Activated naive CD8-positive, alpha-beta T cell treated with anti-CD3 and anti-CD28 coated beads, Interleukin-2, amount 50 U/mL, for 24 hours (primary cell): ENCODE measurements around the gene CCPG1.

Experiments
- ATAC-seq: fragments of 150-1000 bp; cut with Tn5 transposase; one replicate; pipeline ENCODE4 v1.10.0; 2021
- DNase-seq: peaks from one replicate; pipeline ENCODE4 v3.0.0; 2021
- H3K27ac Mint-ChIP-seq: one replicate; pipeline ENCODE4 v1.8.0; 2021; ENCODE audit warnings: mild to moderate bottlenecking, mixed read lengths
- H3K27me3 Mint-ChIP-seq: one replicate; pipeline ENCODE4 v1.8.0; 2021; ENCODE audit warnings: mixed read lengths
- H3K36me3 Mint-ChIP-seq: one replicate; pipeline ENCODE4 v1.8.0; 2021; ENCODE audit warnings: low read depth, mixed read lengths
- H3K4me1 Mint-ChIP-seq: one replicate; pipeline ENCODE4 v1.8.0; 2021; ENCODE audit warnings: mixed read lengths
- H3K4me3 Mint-ChIP-seq: one replicate; pipeline ENCODE4 v1.8.0; 2021; ENCODE audit warnings: mild to moderate bottlenecking, moderate library complexity, mixed read lengths
- H3K9me3 Mint-ChIP-seq: one replicate; pipeline ENCODE4 v1.8.0; 2021; ENCODE audit warnings: mixed read lengths

CCPG1 gene

GRCh38 chr15:55319537-55320237, 88.5 kb downstream of the CCPG1 start:
- Mint-ChIP-seq H3K4me3 (peak overlapping the region; percentile 96), H3K36me3 (peaks cover 25% of the 10 kb centered on the region), H3K9me3 (no peaks in the 10 kb centered on the region), H3K27me3 (no peaks in the 10 kb centered on the region), H3K27ac (peak overlapping the region; percentile 97), H3K4me1 (peaks cover 64% of the 10 kb centered on the region)
- DNase-seq = no peak
- no peak for ATAC-seq

DNA sequence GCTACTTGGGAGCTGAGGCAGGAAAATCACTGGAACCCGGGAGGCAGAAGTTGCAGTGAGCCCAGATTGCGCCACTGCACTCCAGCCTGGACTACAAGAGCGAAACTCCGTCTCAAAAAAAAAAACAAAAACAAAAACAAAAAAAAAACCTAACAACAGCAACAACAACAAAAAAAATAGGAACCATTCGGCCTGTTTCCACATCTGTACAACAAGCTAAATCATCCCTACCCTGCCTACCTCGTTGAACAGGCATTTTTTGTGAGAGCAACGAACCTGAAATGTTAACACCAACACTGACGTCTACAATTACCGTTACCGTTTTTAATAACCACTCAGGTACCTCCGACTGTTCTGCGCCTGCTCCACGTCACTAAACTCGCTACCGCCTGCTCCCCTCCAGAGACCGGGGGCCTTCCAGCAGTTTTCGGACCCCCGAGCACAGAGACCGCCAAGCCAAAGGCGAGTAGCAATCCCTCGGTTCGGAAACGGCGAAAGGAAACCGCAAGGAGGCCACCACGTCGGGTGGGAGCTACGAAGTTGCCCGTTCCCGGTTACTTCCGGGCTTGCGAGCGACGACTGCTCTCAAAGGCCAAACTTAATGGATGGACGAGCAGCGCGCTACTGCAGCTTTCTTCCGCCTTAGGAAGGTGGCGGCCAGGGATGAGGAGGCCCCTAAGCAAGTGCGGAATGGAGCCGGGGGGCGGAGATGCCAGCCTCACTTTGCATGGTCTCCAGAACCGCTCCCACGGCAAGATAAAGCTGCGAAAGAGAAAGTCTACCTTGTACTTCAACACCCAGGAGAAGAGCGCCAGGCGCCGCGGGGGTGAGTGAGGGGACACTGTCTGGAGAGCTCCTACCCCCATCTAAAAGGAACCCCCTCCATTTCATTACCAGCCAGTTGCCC, 89.3 kb downstream of the CCPG1 start, which contains the start of the genes PIGB and PIGBOS1:
PIGB (plus strand) TSS at position 635 of the 907 bp plus-strand sequence; CDS start at position 664, 29 bp downstream.
PIGBOS1 (minus strand) TSS at position 536 of the 907 bp plus-strand sequence. CDS start 1,331 bp downstream, outside the sequence.
- peak; percentile 96 for ATAC-seq
- Mint-ChIP-seq H3K27me3 (no peaks in the 10 kb centered on the region), H3K36me3 (peaks cover 25% of the 10 kb centered on the region), H3K9me3 (no peaks in the 10 kb centered on the region), H3K27ac (peak within 1 kb of the TSS; percentile 97), H3K4me1 (peaks cover 70% of the 10 kb centered on the region), H3K4me3 (peak within 1 kb of the TSS; percentile 96)
- peak; percentile 78 for DNase-seq
